ENCODE data around the gene LARP1B. TPM values are rescaled to one million over a fixed set of nuclear protein-coding genes. Genes with fewer than 3 reads are reported as not detected.

Gene LARP1B
- total and polyA plus RNA-seq, 2 donors (not counting 1 experiment from before 2014, with no cell fraction given): 16.8 to 17.1 TPM

GRCh38 chr4:128158894-128159293 is 97.8 kb downstream of the LARP1B start:
- Histone ChIP-seq H3K79me2 (ENCODE audit: control insufficient read depth, insufficient read depth, low read length) (no peaks in the 10 kb centered on the region), H3K4me2 (ENCODE audit: extremely low read depth, insufficient read depth, low read length) (no peak overlapping the region), H3K4me1 (ENCODE audit: control insufficient read depth, extremely low read depth, insufficient read depth, low read length) (peaks cover 8% of the 10 kb centered on the region), H3K36me3 (ENCODE audit: control insufficient read depth, insufficient read depth, low read length) (no peaks in the 10 kb centered on the region), H3K27me3 (ENCODE audit: control insufficient read depth, insufficient read depth, low read length) (no peaks in the 10 kb centered on the region), H3K4me3 (replicated peaks in 1 of 4; ENCODE audit: control extremely low read depth in 1 of 4, insufficient read depth in 1 of 4, low read depth in 3 of 4, low read length in 4 of 4) (no peak overlapping the region), H3K9me3 (ENCODE audit: control insufficient read depth, insufficient read depth, low read depth, low read length) (no peaks in the 10 kb centered on the region), H4K20me1 (ENCODE audit: control insufficient read depth, extremely low read depth, insufficient read depth, low read length) (no peaks in the 10 kb centered on the region), H2AFZ (ENCODE audit: low read length) (no peak overlapping the region), H3K9ac (ENCODE audit: insufficient read depth, low read length) (no peak overlapping the region), H3K27ac (ENCODE audit: insufficient read depth, low read length) (no peak overlapping the region)
- TF ChIP-seq CTCF (conservative IDR thresholded peaks at IDR 0.05 in 1 of 2, IDR thresholded peaks at IDR 0.05 in 1 of 2; ENCODE audit: low read depth in 1 of 2, low read length in 2 of 2): no peak
- TF ChIP-seq EZH2 (IDR thresholded peaks at IDR 0.05; ENCODE audit: low read length, missing control alignments): no peak
- DNase-seq (ENCODE audit: low read depth in 2 of 2): no peak

- Histone ChIP-seq H3K4me3 (replicated peaks in 1 of 4; ENCODE audit: control extremely low read depth in 1 of 4, insufficient read depth in 1 of 4, low read depth in 3 of 4, low read length in 4 of 4) (no peak overlapping the region), H3K9ac (ENCODE audit: insufficient read depth, low read length) (no peak overlapping the region), H3K9me3 (ENCODE audit: control insufficient read depth, insufficient read depth, low read depth, low read length) (no peaks in the 10 kb centered on the region), H3K27ac (ENCODE audit: insufficient read depth, low read length) (no peak overlapping the region), H4K20me1 (ENCODE audit: control insufficient read depth, extremely low read depth, insufficient read depth, low read length) (no peaks in the 10 kb centered on the region), H3K27me3 (ENCODE audit: control insufficient read depth, insufficient read depth, low read length) (no peaks in the 10 kb centered on the region), H2AFZ (ENCODE audit: low read length) (no peak overlapping the region), H3K36me3 (ENCODE audit: control insufficient read depth, insufficient read depth, low read length) (no peaks in the 10 kb centered on the region), H3K4me1 (ENCODE audit: control insufficient read depth, extremely low read depth, insufficient read depth, low read length) (peaks cover 8% of the 10 kb centered on the region), H3K4me2 (ENCODE audit: extremely low read depth, insufficient read depth, low read length) (peak overlapping the region; percentile 9), H3K79me2 (ENCODE audit: control insufficient read depth, insufficient read depth, low read length) (no peaks in the 10 kb centered on the region)
- TF ChIP-seq EZH2 (IDR thresholded peaks at IDR 0.05; ENCODE audit: low read length, missing control alignments) (no peak), CTCF (conservative IDR thresholded peaks at IDR 0.05 in 1 of 2, IDR thresholded peaks at IDR 0.05 in 1 of 2; ENCODE audit: low read depth in 1 of 2, low read length in 2 of 2) (peak in 1 of 2 donors; percentile 3)
- DNase-seq (ENCODE audit: low read depth in 2 of 2): peak; percentile 63 to 97
These were observed 98.9 kb downstream of the LARP1B start for GRCh38 chr4:128159967-128160366.

GRCh38 chr4:128161138-128161537 is 100.0 kb downstream of the LARP1B start:
- H3K9me3 ChIP-seq (ENCODE audit: control insufficient read depth, insufficient read depth, low read depth, low read length): no peaks in the 10 kb centered on the region
- no peaks in the 10 kb centered on the region for H3K79me2 ChIP-seq (ENCODE audit: control insufficient read depth, insufficient read depth, low read length)
- peaks cover 8% of the 10 kb centered on the region for H3K4me1 ChIP-seq (ENCODE audit: control insufficient read depth, extremely low read depth, insufficient read depth, low read length)
- no peak overlapping the region for H2AFZ ChIP-seq (ENCODE audit: low read length)
- no peaks in the 10 kb centered on the region for H4K20me1 ChIP-seq (ENCODE audit: control insufficient read depth, extremely low read depth, insufficient read depth, low read length)
- H3K36me3 ChIP-seq (ENCODE audit: control insufficient read depth, insufficient read depth, low read length): no peaks in the 10 kb centered on the region
- H3K9ac ChIP-seq (ENCODE audit: insufficient read depth, low read length): no peak overlapping the region
- no peaks in the 10 kb centered on the region for H3K27me3 ChIP-seq (ENCODE audit: control insufficient read depth, insufficient read depth, low read length)
- DNase-seq (ENCODE audit: low read depth in 2 of 2): no peak
- H3K27ac ChIP-seq (ENCODE audit: insufficient read depth, low read length): no peak overlapping the region
- TF ChIP-seq CTCF (conservative IDR thresholded peaks at IDR 0.05 in 1 of 2, IDR thresholded peaks at IDR 0.05 in 1 of 2; ENCODE audit: low read depth in 1 of 2, low read length in 2 of 2): no peak
- TF ChIP-seq EZH2 (IDR thresholded peaks at IDR 0.05; ENCODE audit: low read length, missing control alignments): no peak
- no peak overlapping the region for H3K4me3 ChIP-seq (replicated peaks in 1 of 4; ENCODE audit: control extremely low read depth in 1 of 4, insufficient read depth in 1 of 4, low read depth in 3 of 4, low read length in 4 of 4)
- H3K4me2 ChIP-seq (ENCODE audit: extremely low read depth, insufficient read depth, low read length): no peak overlapping the region

Data from fibroblast of lung (primary cell).